ENCODE data around the gene ARHGAP28.

DNA sequence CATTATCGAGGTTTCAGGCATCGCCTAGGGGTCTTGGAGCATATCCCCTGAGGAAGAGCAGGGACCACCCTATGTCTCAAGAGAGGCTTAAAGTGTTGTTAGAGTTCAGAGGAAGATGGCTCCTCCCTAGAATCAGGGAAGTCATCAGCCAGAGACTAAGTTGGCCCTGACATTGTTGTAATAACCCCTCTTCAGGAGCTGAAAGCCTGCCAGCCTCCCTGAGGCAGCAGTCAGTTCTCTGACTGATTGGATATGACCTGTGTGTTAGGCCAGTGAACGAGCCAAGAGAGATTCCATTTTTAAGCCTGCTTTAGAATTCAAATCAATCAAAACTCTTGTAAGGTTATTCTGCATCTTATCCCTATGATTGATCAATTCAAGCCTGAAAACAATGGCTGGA is 34.9 kb downstream of the ARHGAP28 start:
- TF ChIP-seq, protein P1, sequence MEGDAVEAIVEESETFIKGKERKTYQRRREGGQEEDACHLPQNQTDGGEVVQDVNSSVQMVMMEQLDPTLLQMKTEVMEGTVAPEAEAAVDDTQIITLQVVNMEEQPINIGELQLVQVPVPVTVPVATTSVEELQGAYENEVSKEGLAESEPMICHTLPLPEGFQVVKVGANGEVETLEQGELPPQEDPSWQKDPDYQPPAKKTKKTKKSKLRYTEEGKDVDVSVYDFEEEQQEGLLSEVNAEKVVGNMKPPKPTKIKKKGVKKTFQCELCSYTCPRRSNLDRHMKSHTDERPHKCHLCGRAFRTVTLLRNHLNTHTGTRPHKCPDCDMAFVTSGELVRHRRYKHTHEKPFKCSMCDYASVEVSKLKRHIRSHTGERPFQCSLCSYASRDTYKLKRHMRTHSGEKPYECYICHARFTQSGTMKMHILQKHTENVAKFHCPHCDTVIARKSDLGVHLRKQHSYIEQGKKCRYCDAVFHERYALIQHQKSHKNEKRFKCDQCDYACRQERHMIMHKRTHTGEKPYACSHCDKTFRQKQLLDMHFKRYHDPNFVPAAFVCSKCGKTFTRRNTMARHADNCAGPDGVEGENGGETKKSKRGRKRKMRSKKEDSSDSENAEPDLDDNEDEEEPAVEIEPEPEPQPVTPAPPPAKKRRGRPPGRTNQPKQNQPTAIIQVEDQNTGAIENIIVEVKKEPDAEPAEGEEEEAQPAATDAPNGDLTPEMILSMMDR (IDR thresholded peaks at IDR 0.05) = no peak
- no peak for TF ChIP-seq POLR2A (IDR thresholded peaks at IDR 0.05)
